Measurements from ENCODE around the gene TBL1Y. TPM values are rescaled to one million over a fixed set of nuclear protein-coding genes. Genes with fewer than 3 reads are reported as not detected.

TBL1Y gene
- total RNA-seq, 1 donor from 2014 or later, result not detected

- no peaks in the 10 kb centered on the region for H3K4me1 Mint-ChIP-seq (ENCODE audit: low read depth, unreplicated experiment)
- DNase-seq, result no peak
- TF ChIP-seq, protein P1, sequence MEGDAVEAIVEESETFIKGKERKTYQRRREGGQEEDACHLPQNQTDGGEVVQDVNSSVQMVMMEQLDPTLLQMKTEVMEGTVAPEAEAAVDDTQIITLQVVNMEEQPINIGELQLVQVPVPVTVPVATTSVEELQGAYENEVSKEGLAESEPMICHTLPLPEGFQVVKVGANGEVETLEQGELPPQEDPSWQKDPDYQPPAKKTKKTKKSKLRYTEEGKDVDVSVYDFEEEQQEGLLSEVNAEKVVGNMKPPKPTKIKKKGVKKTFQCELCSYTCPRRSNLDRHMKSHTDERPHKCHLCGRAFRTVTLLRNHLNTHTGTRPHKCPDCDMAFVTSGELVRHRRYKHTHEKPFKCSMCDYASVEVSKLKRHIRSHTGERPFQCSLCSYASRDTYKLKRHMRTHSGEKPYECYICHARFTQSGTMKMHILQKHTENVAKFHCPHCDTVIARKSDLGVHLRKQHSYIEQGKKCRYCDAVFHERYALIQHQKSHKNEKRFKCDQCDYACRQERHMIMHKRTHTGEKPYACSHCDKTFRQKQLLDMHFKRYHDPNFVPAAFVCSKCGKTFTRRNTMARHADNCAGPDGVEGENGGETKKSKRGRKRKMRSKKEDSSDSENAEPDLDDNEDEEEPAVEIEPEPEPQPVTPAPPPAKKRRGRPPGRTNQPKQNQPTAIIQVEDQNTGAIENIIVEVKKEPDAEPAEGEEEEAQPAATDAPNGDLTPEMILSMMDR (IDR thresholded peaks at IDR 0.05; ENCODE audit: partially characterized antibody, unreplicated experiment), result no peak
- no peak overlapping the region for H3K4me3 Mint-ChIP-seq (ENCODE audit: unreplicated experiment)
- no peaks in the 10 kb centered on the region for H3K27me3 Mint-ChIP-seq (ENCODE audit: unreplicated experiment)
- no peak overlapping the region for H3K27ac Mint-ChIP-seq (ENCODE audit: unreplicated experiment)
- no peaks in the 10 kb centered on the region for H3K36me3 Mint-ChIP-seq (ENCODE audit: unreplicated experiment)
- no peaks in the 10 kb centered on the region for H3K9me3 Mint-ChIP-seq (ENCODE audit: unreplicated experiment)
Observed at GRCh38 chrY:6987811-6988210, 77.3 kb downstream of the TBL1Y start.

- Mint-ChIP-seq H3K4me1 (ENCODE audit: low read depth, unreplicated experiment) (no peaks in the 10 kb centered on the region), H3K27me3 (ENCODE audit: unreplicated experiment) (no peaks in the 10 kb centered on the region), H3K27ac (ENCODE audit: unreplicated experiment) (no peak overlapping the region), H3K4me3 (ENCODE audit: unreplicated experiment) (no peak overlapping the region), H3K9me3 (ENCODE audit: unreplicated experiment) (no peaks in the 10 kb centered on the region), H3K36me3 (ENCODE audit: unreplicated experiment) (no peaks in the 10 kb centered on the region)
- TF ChIP-seq, protein P1 (IDR thresholded peaks at IDR 0.05; ENCODE audit: partially characterized antibody, unreplicated experiment), result no peak
- DNase-seq, result no peak
Observed at GRCh38 chrY:6989886-6990620, 79.6 kb downstream of the TBL1Y start.

DNA sequence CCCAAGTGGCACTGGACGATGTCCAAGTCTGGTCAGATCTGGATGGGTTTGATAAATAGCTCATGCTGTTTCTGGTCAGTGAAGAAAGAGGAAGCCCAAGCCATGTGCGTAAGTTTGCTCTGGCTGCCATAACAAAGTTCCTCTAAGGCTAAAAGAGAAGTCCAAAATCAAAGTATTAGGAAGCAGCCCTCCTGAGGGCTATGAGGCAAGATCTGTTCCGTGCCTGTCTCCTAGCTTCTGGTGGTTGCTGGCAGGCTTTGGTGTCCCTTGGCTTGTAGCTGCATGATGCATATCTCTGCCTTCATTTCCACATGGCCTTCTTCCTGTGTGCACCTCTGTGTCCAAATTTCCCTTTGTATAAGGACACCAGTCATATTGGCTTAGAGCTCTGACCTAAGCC lies 81.5 kb downstream of the TBL1Y start:
- Mint-ChIP-seq H3K4me1 (ENCODE audit: low read depth, unreplicated experiment) (no peaks in the 10 kb centered on the region), H3K4me3 (ENCODE audit: unreplicated experiment) (no peak overlapping the region), H3K27me3 (ENCODE audit: unreplicated experiment) (no peaks in the 10 kb centered on the region), H3K27ac (ENCODE audit: unreplicated experiment) (no peak overlapping the region), H3K9me3 (ENCODE audit: unreplicated experiment) (no peaks in the 10 kb centered on the region), H3K36me3 (ENCODE audit: unreplicated experiment) (no peaks in the 10 kb centered on the region)
- DNase-seq, result no peak
- TF ChIP-seq, protein P1 (IDR thresholded peaks at IDR 0.05; ENCODE audit: partially characterized antibody, unreplicated experiment), result no peak

- TF ChIP-seq, protein P1 (IDR thresholded peaks at IDR 0.05; ENCODE audit: partially characterized antibody, unreplicated experiment), result no peak
- H3K4me3 Mint-ChIP-seq (ENCODE audit: unreplicated experiment), result no peak overlapping the region
Observed at GRCh38 chrY:6995987-6996386, 85.5 kb downstream of the TBL1Y start.

GRCh38 chrY:6997503-6998066 lies 87.1 kb downstream of the TBL1Y start:
- no peak overlapping the region for H3K4me3 Mint-ChIP-seq (ENCODE audit: unreplicated experiment)
- no peaks in the 10 kb centered on the region for H3K4me1 Mint-ChIP-seq (ENCODE audit: low read depth, unreplicated experiment)
- no peaks in the 10 kb centered on the region for H3K27me3 Mint-ChIP-seq (ENCODE audit: unreplicated experiment)
- H3K27ac Mint-ChIP-seq (ENCODE audit: unreplicated experiment), result no peak overlapping the region
- DNase-seq, result no peak
- no peaks in the 10 kb centered on the region for H3K36me3 Mint-ChIP-seq (ENCODE audit: unreplicated experiment)
- TF ChIP-seq, protein P1 (IDR thresholded peaks at IDR 0.05; ENCODE audit: partially characterized antibody, unreplicated experiment), result no peak
- H3K9me3 Mint-ChIP-seq (ENCODE audit: unreplicated experiment), result no peaks in the 10 kb centered on the region

More at GRCh38 chrY:6995987-6996386, 85.5 kb downstream of the TBL1Y start:
- Mint-ChIP-seq H3K9me3 (ENCODE audit: unreplicated experiment) (no peaks in the 10 kb centered on the region), H3K4me1 (ENCODE audit: low read depth, unreplicated experiment) (no peaks in the 10 kb centered on the region), H3K36me3 (ENCODE audit: unreplicated experiment) (no peaks in the 10 kb centered on the region), H3K27ac (ENCODE audit: unreplicated experiment) (no peak overlapping the region), H3K27me3 (ENCODE audit: unreplicated experiment) (no peaks in the 10 kb centered on the region)
- no peak for DNase-seq

Measured in glutamatergic neuron (in vitro differentiated cells).